Measurements from ENCODE around the gene CDH5. TPM values are rescaled to one million over a fixed set of nuclear protein-coding genes. Genes with fewer than 3 reads are reported as not detected.
"Not testable (repeated sequence)": the region's sequence is repeated elsewhere in the genome, so short reads cannot be mapped to it uniquely, and the experiment has no call there.

Gene CDH5
- total RNA-seq, 6 experiments from 2014 or later, result 9.0 to 25.7 (median 15.4) TPM

DNA sequence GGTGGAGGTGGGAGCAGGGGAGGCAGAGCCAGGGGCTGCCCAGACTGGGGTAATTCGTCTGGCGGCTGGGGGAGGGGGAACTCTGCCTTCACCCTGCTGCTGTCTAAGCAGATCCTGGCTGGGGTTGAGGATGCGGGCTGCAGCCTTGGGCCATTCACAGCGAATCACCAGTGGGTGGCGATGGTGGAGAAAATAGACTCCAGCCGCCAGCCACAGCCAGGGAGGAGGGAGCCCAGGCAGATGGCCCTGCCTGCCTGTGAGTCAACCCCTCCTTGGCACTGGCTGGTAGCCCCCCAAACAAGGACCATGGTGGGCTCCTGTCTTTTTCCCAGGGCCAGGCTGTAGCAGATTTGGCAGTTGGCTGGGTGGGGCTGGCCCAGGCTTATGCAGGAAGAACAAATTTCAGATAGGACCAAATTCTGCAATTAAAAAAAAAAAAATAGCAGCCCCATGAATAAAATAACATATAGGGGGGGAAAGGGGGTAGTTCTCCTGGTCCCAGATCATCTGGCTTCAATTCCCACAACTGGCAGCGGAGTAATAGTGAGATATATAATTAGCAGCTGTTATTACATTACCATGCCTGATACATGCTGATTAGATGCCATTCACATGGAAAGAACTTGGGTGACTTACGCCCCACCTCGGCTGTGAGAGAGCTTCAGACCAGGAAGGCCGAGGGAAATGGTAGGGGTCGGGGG is 41.5 kb upstream of the CDH5 start:
- no peak overlapping the region for H3K4me3 ChIP-seq
- H3K36me3 ChIP-seq, result no peaks in the 10 kb centered on the region
- TF ChIP-seq, protein P1, sequence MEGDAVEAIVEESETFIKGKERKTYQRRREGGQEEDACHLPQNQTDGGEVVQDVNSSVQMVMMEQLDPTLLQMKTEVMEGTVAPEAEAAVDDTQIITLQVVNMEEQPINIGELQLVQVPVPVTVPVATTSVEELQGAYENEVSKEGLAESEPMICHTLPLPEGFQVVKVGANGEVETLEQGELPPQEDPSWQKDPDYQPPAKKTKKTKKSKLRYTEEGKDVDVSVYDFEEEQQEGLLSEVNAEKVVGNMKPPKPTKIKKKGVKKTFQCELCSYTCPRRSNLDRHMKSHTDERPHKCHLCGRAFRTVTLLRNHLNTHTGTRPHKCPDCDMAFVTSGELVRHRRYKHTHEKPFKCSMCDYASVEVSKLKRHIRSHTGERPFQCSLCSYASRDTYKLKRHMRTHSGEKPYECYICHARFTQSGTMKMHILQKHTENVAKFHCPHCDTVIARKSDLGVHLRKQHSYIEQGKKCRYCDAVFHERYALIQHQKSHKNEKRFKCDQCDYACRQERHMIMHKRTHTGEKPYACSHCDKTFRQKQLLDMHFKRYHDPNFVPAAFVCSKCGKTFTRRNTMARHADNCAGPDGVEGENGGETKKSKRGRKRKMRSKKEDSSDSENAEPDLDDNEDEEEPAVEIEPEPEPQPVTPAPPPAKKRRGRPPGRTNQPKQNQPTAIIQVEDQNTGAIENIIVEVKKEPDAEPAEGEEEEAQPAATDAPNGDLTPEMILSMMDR (IDR thresholded peaks at IDR 0.05), result peak in 1 of 4 donors; percentile 19
- TF ChIP-seq POLR2A (IDR thresholded peaks at IDR 0.05), result no peak
- WGBS (ENCODE audit: insufficient coverage, low coverage, low lambda C conversion rate, missing lambda C conversion rate), result 27% methylated on average over 3 of the region's 11 CpGs
- no peak overlapping the region for H3K27ac ChIP-seq
- no peaks in the 10 kb centered on the region for H3K9me3 ChIP-seq
- DNase-seq, result no peak
- H3K4me1 ChIP-seq, result peaks cover 0 to 8% (median 0%) of the 10 kb centered on the region in 4 donors
- intact Hi-C loops (cut with DNase I), result no loop called here
- no peaks in the 10 kb centered on the region for H3K27me3 ChIP-seq
- peak in 2 of 4 donors; percentile 10 to 25 for ATAC-seq

DNA sequence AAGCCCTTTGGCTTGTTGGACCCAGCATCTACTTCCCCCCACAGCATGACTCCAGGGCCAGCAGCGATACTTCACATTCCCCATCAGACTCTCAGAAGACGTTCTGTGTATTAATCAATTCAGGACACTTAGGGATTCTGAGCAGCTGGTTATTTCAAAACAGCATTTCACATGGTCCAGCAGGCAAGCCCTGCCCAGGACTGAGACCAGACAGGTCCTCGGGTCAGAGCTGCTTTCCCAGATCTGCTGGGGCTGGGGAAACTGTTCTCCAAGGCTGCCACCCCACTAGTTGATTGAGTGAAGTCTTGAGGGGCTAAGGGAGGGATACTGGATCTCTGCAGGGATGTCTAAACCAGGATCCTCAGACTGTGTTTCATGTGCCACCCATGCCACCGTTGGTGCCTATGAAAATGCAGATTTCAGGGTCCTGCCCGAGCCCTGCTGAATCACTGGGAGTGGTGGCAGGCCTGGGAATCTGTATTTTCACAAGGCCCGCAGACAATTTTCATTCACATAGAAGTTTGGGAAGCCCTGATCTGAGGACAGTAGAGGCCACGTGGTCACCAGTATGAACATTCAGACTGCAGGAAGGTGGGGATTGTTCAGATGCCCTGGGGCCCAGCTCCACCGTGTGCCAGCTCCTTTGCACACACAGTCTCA is 40.6 kb upstream of the CDH5 start:
- H3K36me3 ChIP-seq, result no peaks in the 10 kb centered on the region
- WGBS (ENCODE audit: insufficient coverage, low coverage, low lambda C conversion rate, missing lambda C conversion rate), result 80% methylated on average over 5 of the region's 8 CpGs
- H3K4me1 ChIP-seq, result peaks cover 0 to 8% (median 0%) of the 10 kb centered on the region in 4 donors
- DNase-seq, result no peak
- intact Hi-C loops (cut with DNase I), result no loop called here
- H3K27ac ChIP-seq, result no peak overlapping the region
- no peaks in the 10 kb centered on the region for H3K27me3 ChIP-seq
- H3K9me3 ChIP-seq, result no peaks in the 10 kb centered on the region
- ATAC-seq, result no peak
- no peak overlapping the region for H3K4me3 ChIP-seq
- TF ChIP-seq POLR2A (IDR thresholded peaks at IDR 0.05), result no peak

DNA sequence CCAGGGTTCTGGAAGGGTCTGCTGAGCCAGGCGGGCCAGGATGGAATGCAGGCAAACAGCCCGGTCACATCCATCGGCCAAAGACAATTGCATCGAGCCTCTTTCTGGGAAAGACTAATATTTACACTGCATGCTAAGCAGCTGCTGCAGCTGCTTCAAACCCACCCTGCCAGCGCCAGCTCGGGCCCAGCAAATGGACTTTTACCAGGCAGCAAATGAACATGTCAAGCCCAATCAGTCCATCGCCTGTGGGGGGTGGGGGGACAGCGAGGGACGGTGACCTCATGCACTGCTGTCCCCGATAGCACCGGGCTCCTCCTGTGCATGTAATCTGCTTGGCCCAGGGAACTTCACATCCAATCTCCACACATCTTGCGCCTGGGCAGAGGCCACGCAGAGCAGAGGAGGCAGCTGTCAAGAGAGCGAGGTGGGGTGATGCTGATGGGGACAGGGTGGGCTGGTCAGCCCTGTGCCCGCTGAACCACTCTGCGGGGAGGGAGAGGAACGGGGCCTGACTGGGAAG is 39.4 kb upstream of the CDH5 start:
- DNase-seq, result peak in 2 of 3 donors; percentile 45 to 71
- H3K27ac ChIP-seq, result no peak overlapping the region
- ATAC-seq, result peak; percentile 47 to 86 (median 70)
- intact Hi-C loops (cut with DNase I), result no loop called here
- H3K9me3 ChIP-seq, result no peaks in the 10 kb centered on the region
- no peaks in the 10 kb centered on the region for H3K36me3 ChIP-seq
- H3K4me1 ChIP-seq, result peaks cover 0 to 8% (median 0%) of the 10 kb centered on the region in 4 donors
- TF ChIP-seq POLR2A (IDR thresholded peaks at IDR 0.05), result no peak
- TF ChIP-seq, protein P1 (IDR thresholded peaks at IDR 0.05), result no peak
- WGBS (ENCODE audit: insufficient coverage, low coverage, low lambda C conversion rate, missing lambda C conversion rate), result 60% methylated on average over 1 of the region's 17 CpGs
- no peak overlapping the region for H3K4me3 ChIP-seq
- no peaks in the 10 kb centered on the region for H3K27me3 ChIP-seq

DNA sequence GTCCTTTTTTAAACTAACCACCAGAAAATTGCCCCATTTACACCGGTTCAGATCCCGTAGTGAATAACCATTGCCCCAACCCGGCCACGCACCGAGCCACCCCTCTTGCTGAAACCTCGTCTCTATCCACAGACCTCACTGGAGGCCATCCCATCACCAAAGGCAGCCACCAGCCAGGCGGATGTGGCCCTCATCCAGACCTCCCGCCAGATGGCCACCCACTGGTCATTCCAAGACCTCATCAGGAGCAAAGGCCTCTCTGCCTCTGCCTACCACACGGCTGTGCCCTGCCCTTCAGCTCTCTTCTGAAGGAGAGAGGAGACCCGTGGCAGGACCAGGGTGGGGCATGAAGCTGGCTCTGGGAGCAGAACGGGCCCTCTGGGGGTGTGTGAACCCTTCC is 38.2 kb upstream of the CDH5 start:
- no peak for DNase-seq
- intact Hi-C loops (cut with DNase I), result no loop called here
- Histone ChIP-seq H3K9me3 (no peaks in the 10 kb centered on the region), H3K4me3 (no peak overlapping the region), H3K36me3 (no peaks in the 10 kb centered on the region), H3K4me1 (peaks cover 0 to 8% (median 0%) of the 10 kb centered on the region in 4 donors), H3K27me3 (no peaks in the 10 kb centered on the region), H3K27ac (no peak overlapping the region)
- no peak for ATAC-seq
- 93% methylated on average over 5 of the region's 11 CpGs for WGBS (ENCODE audit: insufficient coverage, low coverage, low lambda C conversion rate, missing lambda C conversion rate)
- TF ChIP-seq, protein P1 (IDR thresholded peaks at IDR 0.05), result no peak
- no peak for TF ChIP-seq POLR2A (IDR thresholded peaks at IDR 0.05)

DNA sequence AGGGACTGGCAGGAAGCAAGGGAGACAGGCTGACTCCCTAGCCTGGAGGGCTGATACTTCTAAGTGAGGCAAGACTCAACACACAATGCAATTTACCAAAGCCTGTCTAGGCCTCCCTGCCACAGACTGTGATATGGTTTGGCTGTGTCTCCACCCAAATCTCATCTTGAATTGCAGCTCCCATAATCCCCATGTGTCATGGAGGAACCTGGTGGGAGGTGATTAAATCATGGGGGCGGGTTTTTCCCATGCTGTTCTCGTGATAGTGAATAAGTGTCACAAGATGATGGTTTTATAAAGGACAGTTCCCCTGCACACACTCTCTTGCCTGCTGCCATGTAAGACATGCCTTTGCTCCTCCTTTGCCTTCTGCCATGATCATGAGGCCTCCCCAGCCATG is 35.0 kb upstream of the CDH5 start:
- H3K4me1 ChIP-seq; DNase-seq; H3K4me3 ChIP-seq; H3K27ac ChIP-seq; H3K36me3 ChIP-seq; ATAC-seq; H3K27me3 ChIP-seq; H3K9me3 ChIP-seq; intact Hi-C loops (cut with DNase I): not testable (repeated sequence)
- WGBS (ENCODE audit: insufficient coverage, low coverage, low lambda C conversion rate, missing lambda C conversion rate), result no CpG with 5 or more reads among the region's 2 CpGs
